ENCODE measurements around the gene RASGEF1C.

- TF ChIP-seq, protein P1, sequence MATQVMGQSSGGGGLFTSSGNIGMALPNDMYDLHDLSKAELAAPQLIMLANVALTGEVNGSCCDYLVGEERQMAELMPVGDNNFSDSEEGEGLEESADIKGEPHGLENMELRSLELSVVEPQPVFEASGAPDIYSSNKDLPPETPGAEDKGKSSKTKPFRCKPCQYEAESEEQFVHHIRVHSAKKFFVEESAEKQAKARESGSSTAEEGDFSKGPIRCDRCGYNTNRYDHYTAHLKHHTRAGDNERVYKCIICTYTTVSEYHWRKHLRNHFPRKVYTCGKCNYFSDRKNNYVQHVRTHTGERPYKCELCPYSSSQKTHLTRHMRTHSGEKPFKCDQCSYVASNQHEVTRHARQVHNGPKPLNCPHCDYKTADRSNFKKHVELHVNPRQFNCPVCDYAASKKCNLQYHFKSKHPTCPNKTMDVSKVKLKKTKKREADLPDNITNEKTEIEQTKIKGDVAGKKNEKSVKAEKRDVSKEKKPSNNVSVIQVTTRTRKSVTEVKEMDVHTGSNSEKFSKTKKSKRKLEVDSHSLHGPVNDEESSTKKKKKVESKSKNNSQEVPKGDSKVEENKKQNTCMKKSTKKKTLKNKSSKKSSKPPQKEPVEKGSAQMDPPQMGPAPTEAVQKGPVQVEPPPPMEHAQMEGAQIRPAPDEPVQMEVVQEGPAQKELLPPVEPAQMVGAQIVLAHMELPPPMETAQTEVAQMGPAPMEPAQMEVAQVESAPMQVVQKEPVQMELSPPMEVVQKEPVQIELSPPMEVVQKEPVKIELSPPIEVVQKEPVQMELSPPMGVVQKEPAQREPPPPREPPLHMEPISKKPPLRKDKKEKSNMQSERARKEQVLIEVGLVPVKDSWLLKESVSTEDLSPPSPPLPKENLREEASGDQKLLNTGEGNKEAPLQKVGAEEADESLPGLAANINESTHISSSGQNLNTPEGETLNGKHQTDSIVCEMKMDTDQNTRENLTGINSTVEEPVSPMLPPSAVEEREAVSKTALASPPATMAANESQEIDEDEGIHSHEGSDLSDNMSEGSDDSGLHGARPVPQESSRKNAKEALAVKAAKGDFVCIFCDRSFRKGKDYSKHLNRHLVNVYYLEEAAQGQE (IDR thresholded peaks at IDR 0.05; ENCODE audit: insufficient replicate concordance, low read depth): no peak
- TF ChIP-seq CTCF (IDR thresholded peaks at IDR 0.05; ENCODE audit: insufficient read depth, low read length) (no peak), POLR2AphosphoS5 (IDR thresholded peaks at IDR 0.05; ENCODE audit: low read depth) (no peak), GABPA (IDR thresholded peaks at IDR 0.05; ENCODE audit: low read depth) (no peak), SPI1 (IDR thresholded peaks at IDR 0.05; ENCODE audit: borderline replicate concordance, low read depth) (no peak)
Observed at GRCh38 chr5:180172447-180173197, 36.4 kb downstream of the RASGEF1C start.

Data from HL-60 (cell line).